ENCODE data around the gene NR6A1.
"Not testable (repeated sequence)": the region's sequence is repeated elsewhere in the genome, so short reads cannot be mapped to it uniquely, and the experiment has no call there.

The NR6A1 gene

GRCh38 chr9:124645274-124645673, 125.8 kb downstream of the NR6A1 start:
- no peak for DNase-seq

- DNase-seq, result no peak
Observed at GRCh38 chr9:124639637-124640036, 131.5 kb downstream of the NR6A1 start.

GRCh38 chr9:124635285-124635684, 135.8 kb downstream of the NR6A1 start:
- DNase-seq, result peak; percentile 12

- DNase-seq, result no peak
Observed at GRCh38 chr9:124632077-124632621, 139.0 kb downstream of the NR6A1 start.

GRCh38 chr9:124631326-124631725, 139.8 kb downstream of the NR6A1 start:
- DNase-seq, result no peak

- DNase-seq, result no peak
Observed at GRCh38 chr9:124629600-124629999, 141.5 kb downstream of the NR6A1 start.

GRCh38 chr9:124628741-124629140, 142.4 kb downstream of the NR6A1 start:
- no peak for DNase-seq

GRCh38 chr9:124626276-124626675, 144.8 kb downstream of the NR6A1 start:
- no peak for DNase-seq

- no peak for DNase-seq
Observed at GRCh38 chr9:124625087-124625486, 146.0 kb downstream of the NR6A1 start.

GRCh38 chr9:124624735-124624992, 146.4 kb downstream of the NR6A1 start:
- no peak for DNase-seq

- no peak for DNase-seq
Observed at GRCh38 chr9:124623966-124624734, 147.0 kb downstream of the NR6A1 start.

- no peak for DNase-seq
Observed at GRCh38 chr9:124622882-124623281, 148.2 kb downstream of the NR6A1 start.

GRCh38 chr9:124621371-124622328, 149.5 kb downstream of the NR6A1 start:
- no peak for DNase-seq

- no peak for DNase-seq
Observed at GRCh38 chr9:124618476-124618875, 152.6 kb downstream of the NR6A1 start.

- DNase-seq, result peak; percentile 84
Observed at GRCh38 chr9:124617477-124618141, 153.5 kb downstream of the NR6A1 start.

- no peak for DNase-seq
Observed at GRCh38 chr9:124616961-124617360, 154.2 kb downstream of the NR6A1 start.

- not testable (repeated sequence) for DNase-seq
Observed at GRCh38 chr9:124615840-124616239, 155.3 kb downstream of the NR6A1 start.

- no peak for DNase-seq
Observed at GRCh38 chr9:124615100-124615742, 155.9 kb downstream of the NR6A1 start.

GRCh38 chr9:124613849-124614248, 157.3 kb downstream of the NR6A1 start:
- no peak for DNase-seq

GRCh38 chr9:124611106-124611505, 160.0 kb downstream of the NR6A1 start:
- no peak for DNase-seq

- no peak for DNase-seq
Observed at GRCh38 chr9:124606027-124606426, 165.1 kb downstream of the NR6A1 start.

GRCh38 chr9:124605258-124605657, 165.9 kb downstream of the NR6A1 start:
- DNase-seq, result no peak

GRCh38 chr9:124602632-124603031, 168.5 kb downstream of the NR6A1 start:
- no peak for DNase-seq

Measured in activated CD4-positive, alpha-beta T cell treated with anti-CD3 and anti-CD28 coated beads for 48 hours (primary cell).